Ascending aorta (tissue), 2 donors: Measurements from ENCODE around the gene PDZD2. TPM values are rescaled to one million over a fixed set of nuclear protein-coding genes. Genes with fewer than 3 reads are reported as not detected.

Experiments used
- DNase-seq, 2 donors: peaks; one replicate each; pipeline ENCODE4 v3.0.0-alpha.2; 2019; ENCODE audit warnings: low spot score in 2 of 2
- H3K27ac ChIP-seq, 2 donors: fragments of 200-600 bp; sonication (generic); one replicate each; pipeline ENCODE4 v1.5.1; 2016 to 2017; ENCODE audit warnings: mild to moderate bottlenecking in 1 of 2
- H3K27me3 ChIP-seq: fragments of 200-600 bp; sonication (generic); one replicate; pipeline ENCODE4 v1.5.1; 2017
- H3K36me3 ChIP-seq, 2 donors: fragments of 200-600 bp; sonication (generic); one replicate each; pipeline ENCODE4 v1.5.1; 2016
- H3K4me1 ChIP-seq, 2 donors: fragments of 200-600 bp; sonication (generic); one replicate each; pipeline ENCODE4 v1.5.1; 2016 to 2017; ENCODE audit warnings: mild to moderate bottlenecking in 1 of 2
- H3K4me3 ChIP-seq, 2 donors: fragments of 200-600 bp; sonication (generic); one replicate each; pipeline ENCODE4 v1.5.1; 2016 to 2017; ENCODE audit warnings: mild to moderate bottlenecking in 1 of 2
- H3K9me3 ChIP-seq, 2 donors: fragments of 200-600 bp; sonication (generic); one replicate each; pipeline ENCODE4 v1.5.1; 2016
- intact Hi-C: fragments of 100-400 bp; cut with DNase I; formaldehyde crosslinking; loops from one replicate; pipeline ENCODE4 v1.15.1; 2023
- total RNA-seq: library from RNA; depleted of rRNA; stranded (reverse); fragments of >200 nt; gene quantifications from one replicate; pipeline ENCODE4 v1.1.0, GENCODE V29; 2016
- TF ChIP-seq, protein P1 (sequence below), 3 experiments: fragments of 200-600 bp in 2 of 3; fragments of 450-650 bp in 1 of 3; sonication (generic) in 2 of 3; IDR thresholded peaks; one replicate each; pipeline ENCODE4 v1.5.1; 2016 to 2019; ENCODE audit warnings: antibody characterized with exemption in 3 of 3, mild to moderate bottlenecking in 1 of 3, moderate library complexity in 1 of 3

PDZD2 gene
- total RNA-seq, 1 donor from 2014 or later: 8.1 TPM

DNA sequence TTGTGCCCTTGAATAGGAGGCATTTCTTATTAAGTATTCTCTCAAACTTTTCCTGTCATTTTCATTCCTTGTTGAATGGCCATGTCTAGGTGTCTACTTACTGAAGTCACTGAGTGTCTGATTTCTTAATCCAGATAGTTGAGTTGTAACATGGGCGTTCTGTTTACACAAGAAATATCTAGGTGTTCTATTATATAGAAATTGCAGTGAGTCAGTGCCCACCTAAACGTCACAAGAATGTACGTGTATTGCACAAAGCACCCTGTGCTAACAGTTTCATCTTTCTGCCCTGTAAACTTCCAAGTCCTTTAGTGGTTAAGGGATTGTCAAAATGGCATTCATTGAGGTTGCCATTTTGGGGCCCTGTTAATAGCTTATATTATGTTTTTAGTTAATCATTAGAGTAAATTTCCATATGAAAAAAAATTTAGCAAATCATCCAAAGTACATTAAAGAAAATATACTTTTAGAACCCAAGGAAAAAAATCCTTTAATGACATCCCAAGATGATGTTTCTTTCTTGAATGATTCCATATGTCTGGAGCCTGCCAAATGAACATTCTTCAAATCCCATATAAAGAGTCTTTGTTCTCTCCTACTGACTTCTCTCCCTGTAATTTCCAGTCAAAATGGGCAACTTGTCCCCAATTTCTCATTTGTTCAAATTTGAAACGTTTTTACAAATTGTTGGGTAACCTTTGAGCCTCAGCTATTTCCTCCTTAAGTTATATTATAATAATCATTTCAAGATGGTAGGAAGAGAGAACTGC, 421.0 kb downstream of the PDZD2 start:
- TF ChIP-seq, protein P1, sequence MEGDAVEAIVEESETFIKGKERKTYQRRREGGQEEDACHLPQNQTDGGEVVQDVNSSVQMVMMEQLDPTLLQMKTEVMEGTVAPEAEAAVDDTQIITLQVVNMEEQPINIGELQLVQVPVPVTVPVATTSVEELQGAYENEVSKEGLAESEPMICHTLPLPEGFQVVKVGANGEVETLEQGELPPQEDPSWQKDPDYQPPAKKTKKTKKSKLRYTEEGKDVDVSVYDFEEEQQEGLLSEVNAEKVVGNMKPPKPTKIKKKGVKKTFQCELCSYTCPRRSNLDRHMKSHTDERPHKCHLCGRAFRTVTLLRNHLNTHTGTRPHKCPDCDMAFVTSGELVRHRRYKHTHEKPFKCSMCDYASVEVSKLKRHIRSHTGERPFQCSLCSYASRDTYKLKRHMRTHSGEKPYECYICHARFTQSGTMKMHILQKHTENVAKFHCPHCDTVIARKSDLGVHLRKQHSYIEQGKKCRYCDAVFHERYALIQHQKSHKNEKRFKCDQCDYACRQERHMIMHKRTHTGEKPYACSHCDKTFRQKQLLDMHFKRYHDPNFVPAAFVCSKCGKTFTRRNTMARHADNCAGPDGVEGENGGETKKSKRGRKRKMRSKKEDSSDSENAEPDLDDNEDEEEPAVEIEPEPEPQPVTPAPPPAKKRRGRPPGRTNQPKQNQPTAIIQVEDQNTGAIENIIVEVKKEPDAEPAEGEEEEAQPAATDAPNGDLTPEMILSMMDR (IDR thresholded peaks at IDR 0.05): no peak
- Histone ChIP-seq H3K27me3 (no peaks in the 10 kb centered on the region), H3K27ac (no peak overlapping the region), H3K4me1 (no peaks in the 10 kb centered on the region), H3K36me3 (peaks cover 0 to 6% of the 10 kb centered on the region in 2 donors), H3K9me3 (no peaks in the 10 kb centered on the region), H3K4me3 (no peak overlapping the region)
- DNase-seq: no peak
- intact Hi-C loops: no loop called here

DNA sequence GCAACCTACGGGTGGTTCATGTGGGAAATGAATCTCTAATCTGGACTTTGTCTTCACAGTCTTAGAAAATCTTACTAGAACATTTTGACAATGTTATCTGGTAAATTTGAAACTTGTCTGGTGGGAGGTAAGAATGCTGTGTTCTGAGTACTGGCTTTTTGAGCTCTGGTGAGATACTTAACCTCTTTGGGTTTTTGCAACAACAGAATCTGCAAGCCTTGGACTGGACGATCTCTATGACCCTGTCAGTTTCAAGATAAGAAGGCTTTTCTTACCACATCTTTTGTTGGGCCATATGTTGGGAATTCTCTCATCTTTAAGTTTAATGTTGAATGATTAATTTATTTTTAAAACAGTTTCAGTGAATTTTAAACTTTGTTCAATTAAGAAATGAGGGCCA, 422.3 kb downstream of the PDZD2 start:
- H3K27ac ChIP-seq: no peak overlapping the region

DNA sequence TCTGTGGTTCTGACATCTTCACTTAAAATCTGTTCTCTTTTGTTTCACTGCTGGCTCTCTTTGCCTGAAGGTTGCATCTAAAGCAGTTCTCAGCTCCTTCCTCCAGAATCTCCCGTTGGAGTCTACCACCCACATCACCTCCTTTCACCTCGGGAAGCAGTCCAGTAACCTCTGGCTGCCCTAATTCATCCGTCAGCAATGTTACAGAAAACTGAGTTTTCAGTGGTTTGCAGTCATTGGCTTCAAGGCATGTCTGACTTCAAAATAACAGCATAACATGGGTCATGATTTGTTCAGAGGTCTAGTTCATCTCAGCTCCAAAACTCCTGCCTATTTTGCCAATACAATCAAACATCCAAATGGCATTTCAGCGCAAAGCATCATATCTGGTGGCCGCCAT, 427.5 kb downstream of the PDZD2 start:
- DNase-seq: no peak
- H3K27me3 ChIP-seq: no peaks in the 10 kb centered on the region
- H3K27ac ChIP-seq: no peak overlapping the region

More for the DNA sequence above, 422.3 kb downstream of the PDZD2 start:
- no peaks in the 10 kb centered on the region for H3K4me1 ChIP-seq
- peaks cover 0 to 6% of the 10 kb centered on the region in 2 donors for H3K36me3 ChIP-seq
- intact Hi-C loops: no loop called here
- H3K27me3 ChIP-seq: no peaks in the 10 kb centered on the region
- no peaks in the 10 kb centered on the region for H3K9me3 ChIP-seq
- TF ChIP-seq, protein P1 (IDR thresholded peaks at IDR 0.05): no peak
- no peak overlapping the region for H3K4me3 ChIP-seq
- no peak for DNase-seq

DNA sequence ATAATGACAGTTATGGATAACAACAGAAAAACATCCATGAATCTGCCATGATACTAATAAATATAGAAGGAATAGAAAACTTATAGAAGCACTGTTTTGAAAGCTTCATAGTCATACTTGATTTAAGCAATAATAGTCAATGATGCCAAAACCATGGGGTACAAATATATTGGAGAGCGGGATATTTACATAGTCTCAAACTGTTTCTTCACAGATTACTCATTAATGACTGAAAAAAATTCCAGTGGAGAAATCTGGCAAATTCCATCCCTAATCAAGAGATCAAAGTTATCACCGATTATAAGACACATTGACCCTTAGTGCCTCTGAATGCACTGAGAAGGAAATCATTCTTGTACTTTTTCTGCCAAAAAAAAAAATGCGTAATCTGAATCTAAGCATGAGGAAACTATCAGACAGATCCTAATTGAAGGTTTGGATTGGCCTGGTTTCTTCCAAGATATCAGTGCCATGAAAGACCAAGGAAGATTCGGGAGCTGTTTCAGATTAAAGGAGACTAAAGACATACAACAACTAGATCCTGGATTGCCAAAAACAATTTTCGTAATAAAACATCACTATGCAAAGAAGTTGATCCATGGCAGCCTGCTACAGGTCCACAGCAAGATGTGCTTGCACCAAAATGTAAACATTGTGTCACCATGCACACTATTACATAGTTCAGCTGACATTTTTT, 429.0 kb downstream of the PDZD2 start:
- no peak overlapping the region for H3K27ac ChIP-seq
- H3K4me3 ChIP-seq: no peak overlapping the region
- TF ChIP-seq, protein P1 (IDR thresholded peaks at IDR 0.05): no peak
- intact Hi-C loops: no loop called here
- no peaks in the 10 kb centered on the region for H3K4me1 ChIP-seq
- H3K27me3 ChIP-seq: no peaks in the 10 kb centered on the region
- DNase-seq: no peak
- peaks cover 0 to 3% of the 10 kb centered on the region in 2 donors for H3K36me3 ChIP-seq
- no peaks in the 10 kb centered on the region for H3K9me3 ChIP-seq

More for the DNA sequence above, 427.5 kb downstream of the PDZD2 start:
- no peaks in the 10 kb centered on the region for H3K9me3 ChIP-seq
- no peaks in the 10 kb centered on the region for H3K4me1 ChIP-seq
- TF ChIP-seq, protein P1 (IDR thresholded peaks at IDR 0.05): no peak
- no peak overlapping the region for H3K4me3 ChIP-seq
- no peaks in the 10 kb centered on the region for H3K36me3 ChIP-seq
- intact Hi-C loops: no loop called here

DNA sequence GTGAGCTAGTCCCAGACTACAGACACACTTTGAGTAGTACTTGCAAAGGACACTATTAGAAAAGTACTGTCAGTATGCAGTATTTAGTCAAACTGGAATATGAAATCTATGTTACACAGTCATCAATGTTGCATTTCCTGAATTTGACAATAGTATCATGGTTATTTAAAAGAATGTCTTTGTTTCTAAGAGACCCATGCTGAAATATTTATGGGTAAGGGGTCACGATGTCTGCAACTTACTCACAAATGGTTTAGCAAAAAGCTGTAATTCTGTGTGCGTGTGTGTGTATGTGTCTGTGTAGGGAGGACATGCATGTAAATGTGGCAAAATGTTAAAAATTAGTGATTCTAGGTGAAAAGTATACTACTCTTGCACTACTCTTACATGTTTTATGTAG, 429.6 kb downstream of the PDZD2 start:
- intact Hi-C loops: no loop called here
- DNase-seq: no peak
- Histone ChIP-seq H3K4me3 (no peak overlapping the region), H3K27ac (no peak overlapping the region), H3K36me3 (peaks cover 0 to 3% of the 10 kb centered on the region in 2 donors), H3K4me1 (no peaks in the 10 kb centered on the region), H3K27me3 (no peaks in the 10 kb centered on the region), H3K9me3 (no peaks in the 10 kb centered on the region)
- TF ChIP-seq, protein P1 (IDR thresholded peaks at IDR 0.05): no peak
